Kidney (tissue), 14 donors: Measurements from ENCODE around the gene PTCHD4. TPM values are rescaled to one million over a fixed set of nuclear protein-coding genes. Genes with fewer than 3 reads are reported as not detected.
A peak's percentile ranks its signal among the peaks of the same experiment; 100 is the strongest.

Experiments used
- DNase-seq, 5 donors: peaks; one replicate each; pipeline ENCODE4 v3.0.0-alpha.2; 2013 to 2020
- FAIRE-seq: peaks from 2 replicates; lab custom pipeline; 2012; peaks lifted over from hg19 to GRCh38; lab: Jason Lieb, UNC
- H3K27ac ChIP-seq, 2 donors: one replicate each; pipeline ENCODE4 v1.7.0; 2013; ENCODE audit warnings: low read depth in 2 of 2, low read length in 2 of 2, inconsistent platforms in 1 of 2
- H3K27me3 ChIP-seq: one replicate; pipeline ENCODE4 v1.7.1; 2013; ENCODE audit warnings: low read length, inconsistent platforms; ENCODE audit not compliant: control insufficient read depth, insufficient read depth
- H3K36me3 ChIP-seq, 3 donors: one replicate each; pipeline versions ENCODE4 v1.7.0 to v1.7.1; 2013; ENCODE audit warnings: low read length in 3 of 3, control low read depth in 1 of 3, inconsistent platforms in 1 of 3; ENCODE audit not compliant: insufficient read depth in 3 of 3, control insufficient read depth in 2 of 3
- H3K4me1 ChIP-seq, 3 donors: one replicate each; pipeline versions ENCODE4 v1.7.0 to v1.7.1; 2013; ENCODE audit warnings: low read length in 3 of 3, inconsistent platforms in 1 of 3, low read depth in 1 of 3; ENCODE audit not compliant: control insufficient read depth in 2 of 3, insufficient read depth in 2 of 3
- H3K4me3 ChIP-seq, 3 donors: one replicate each; pipeline versions ENCODE4 v1.7.0 to v1.8.1; 2013; ENCODE audit warnings: low read length in 3 of 3, control low read depth in 1 of 3, inconsistent platforms in 1 of 3
- H3K9ac ChIP-seq, 3 donors: one replicate each; pipeline versions ENCODE4 v1.7.0 to v1.7.1; 2013; ENCODE audit warnings: low read length in 3 of 3, control low read depth in 1 of 3, inconsistent platforms in 1 of 3
- H3K9me3 ChIP-seq, 3 donors: one replicate each; pipeline versions ENCODE4 v1.7.0 to v1.7.1; 2013; ENCODE audit warnings: low read length in 3 of 3, control low read depth in 1 of 3, inconsistent platforms in 1 of 3; ENCODE audit not compliant: control insufficient read depth in 2 of 3, insufficient read depth in 1 of 3
- intact Hi-C: fragments of 100-400 bp; cut with DNase I; formaldehyde crosslinking; loops from one replicate; pipeline ENCODE4 v1.11.1; 2022
- polyA plus RNA-seq: library from polyadenylated mRNA; stranded (reverse); fragments of 350-450 nt; fragmentation: Illumina TruSeq; extraction: RNeasy Lipid Tissue Mini Kit (QIAGEN cat#74804); gene quantifications from one replicate; pipeline ENCODE4 v1.2.3, GENCODE V29; 2014; ENCODE audit warnings: low read depth, low replicate concordance; ENCODE audit not compliant: insufficient read depth
- total RNA-seq: library from RNA; stranded (reverse); fragmentation: NEBNext Ultra II Directional; extraction: Animal tissue kit (Norgen Biotek cat#: 25700); gene quantifications from one replicate; pipeline ENCODE4 v1.2.1, GENCODE V29; 2021
- TF ChIP-seq, protein P1 (sequence below): IDR thresholded peaks from 3 replicates; pipeline ENCODE4 v1.5.1; 2012; ENCODE audit warnings: mild to moderate bottlenecking, moderate library complexity, borderline replicate concordance; ENCODE audit not compliant: insufficient read depth; ENCODE audit errors: extremely low read depth
- donor health status: control.
- donor health status: control.
- donor health status: control.
- donor health status: control.
- donor health status: control.
- donor health status: DM: yes; HTN: yes; CAD: no.
- donor health status: Normal renal cell carcinoma (clear cell type).

Gene PTCHD4
- total and polyA plus RNA-seq, 2 donors from 2014 or later = 0.24 to 1.7 TPM

DNA sequence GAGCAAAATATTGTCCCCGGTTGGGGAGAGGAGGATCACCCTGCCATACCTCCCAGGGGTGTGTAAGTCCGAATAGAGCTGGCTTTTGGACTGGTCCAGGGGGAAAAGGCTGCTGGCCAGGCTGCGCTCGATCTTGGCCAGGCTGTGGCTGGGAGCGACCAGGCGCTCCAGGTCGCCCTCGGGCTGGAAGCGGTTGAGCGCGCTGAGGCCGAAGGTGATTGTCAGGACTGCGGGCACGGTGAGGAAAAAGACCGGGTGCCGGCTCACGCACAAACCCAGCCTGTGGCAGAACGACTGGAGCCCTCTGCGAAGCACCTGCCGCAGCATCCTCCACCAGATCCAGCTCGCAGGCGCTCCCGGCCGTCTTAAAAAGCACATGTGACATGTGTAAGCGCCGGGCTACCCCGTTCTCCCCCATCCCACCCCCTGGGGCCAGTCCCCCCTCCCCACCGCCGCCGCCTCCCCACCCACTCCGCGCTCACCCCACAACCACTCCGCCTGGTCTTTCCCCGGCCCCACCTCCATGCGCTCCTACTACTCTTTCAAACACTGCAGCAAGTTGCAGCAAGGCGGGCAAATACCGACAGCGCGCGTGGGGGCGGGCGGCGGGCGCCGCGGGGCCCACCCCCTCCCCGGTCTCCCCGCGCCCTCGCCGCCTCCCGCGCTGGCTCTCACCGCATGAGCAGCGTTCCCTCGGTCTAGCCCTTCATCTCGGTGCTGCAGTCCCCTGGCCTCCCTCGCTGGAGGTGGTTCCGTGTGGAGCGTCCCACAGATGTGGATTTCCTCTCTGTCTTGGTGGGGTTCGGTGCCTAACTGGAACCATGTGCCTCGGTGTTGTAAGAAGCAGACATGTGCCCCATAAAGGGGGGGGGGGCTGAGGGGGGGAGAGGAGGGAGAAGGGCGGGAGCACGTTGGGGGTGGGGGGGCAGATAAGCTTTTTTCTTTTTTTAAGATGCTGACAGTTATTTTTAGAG is 42.4 kb downstream of the PTCHD4 start:
- no peaks in the 10 kb centered on the region for H3K9me3 ChIP-seq
- peak overlapping the region in 1 of 3 donors; percentile 17 for H3K4me3 ChIP-seq
- no peak overlapping the region for H3K27ac ChIP-seq
- FAIRE-seq (no peak), DNase-seq (peak; percentile 31 to 68 (median 44))
- H3K36me3 ChIP-seq = no peaks in the 10 kb centered on the region
- H3K9ac ChIP-seq = no peak overlapping the region
- TF ChIP-seq, protein P1, sequence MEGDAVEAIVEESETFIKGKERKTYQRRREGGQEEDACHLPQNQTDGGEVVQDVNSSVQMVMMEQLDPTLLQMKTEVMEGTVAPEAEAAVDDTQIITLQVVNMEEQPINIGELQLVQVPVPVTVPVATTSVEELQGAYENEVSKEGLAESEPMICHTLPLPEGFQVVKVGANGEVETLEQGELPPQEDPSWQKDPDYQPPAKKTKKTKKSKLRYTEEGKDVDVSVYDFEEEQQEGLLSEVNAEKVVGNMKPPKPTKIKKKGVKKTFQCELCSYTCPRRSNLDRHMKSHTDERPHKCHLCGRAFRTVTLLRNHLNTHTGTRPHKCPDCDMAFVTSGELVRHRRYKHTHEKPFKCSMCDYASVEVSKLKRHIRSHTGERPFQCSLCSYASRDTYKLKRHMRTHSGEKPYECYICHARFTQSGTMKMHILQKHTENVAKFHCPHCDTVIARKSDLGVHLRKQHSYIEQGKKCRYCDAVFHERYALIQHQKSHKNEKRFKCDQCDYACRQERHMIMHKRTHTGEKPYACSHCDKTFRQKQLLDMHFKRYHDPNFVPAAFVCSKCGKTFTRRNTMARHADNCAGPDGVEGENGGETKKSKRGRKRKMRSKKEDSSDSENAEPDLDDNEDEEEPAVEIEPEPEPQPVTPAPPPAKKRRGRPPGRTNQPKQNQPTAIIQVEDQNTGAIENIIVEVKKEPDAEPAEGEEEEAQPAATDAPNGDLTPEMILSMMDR = no peak
- intact Hi-C loops = no loop called here
- no peaks in the 10 kb centered on the region for H3K27me3 ChIP-seq
- peaks cover 0 to 6% (median 0%) of the 10 kb centered on the region in 3 donors for H3K4me1 ChIP-seq

- Histone ChIP-seq H3K4me3 (no peak overlapping the region), H3K9ac (no peak overlapping the region), H3K36me3 (no peaks in the 10 kb centered on the region), H3K27me3 (no peaks in the 10 kb centered on the region), H3K27ac (no peak overlapping the region), H3K9me3 (no peaks in the 10 kb centered on the region), H3K4me1 (peaks cover 0 to 6% (median 0%) of the 10 kb centered on the region in 3 donors)
- TF ChIP-seq, protein P1 = no peak
- no peak for FAIRE-seq
- no peak for DNase-seq
- intact Hi-C loops = no loop called here
These were observed 43.1 kb downstream of the PTCHD4 start for GRCh38 chr6:48067886-48068277.

DNA sequence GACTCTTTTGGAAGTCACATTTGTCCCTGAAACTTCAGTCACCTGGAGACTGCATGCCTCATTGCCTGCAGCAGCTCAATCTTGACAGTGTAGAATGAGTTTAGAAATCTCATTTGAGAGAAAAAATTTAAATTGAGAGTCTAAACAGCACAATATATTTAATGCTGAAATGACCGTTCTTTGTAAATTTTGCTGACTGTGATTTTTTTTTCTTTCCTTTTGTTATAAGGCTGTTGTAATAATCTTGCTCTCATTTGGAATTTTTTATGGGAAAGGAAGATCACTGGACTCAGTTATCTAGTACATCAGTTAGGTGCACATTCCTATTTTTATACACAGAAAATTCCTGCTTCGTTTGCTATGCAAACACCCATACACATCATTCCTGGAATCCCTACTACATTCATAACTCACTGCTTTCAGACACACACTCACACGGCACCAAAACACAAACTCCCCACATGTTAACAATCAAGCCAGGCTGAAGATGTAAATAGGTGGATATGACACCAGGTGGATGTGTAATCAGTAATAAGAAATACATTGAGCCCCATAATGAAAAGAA is 43.8 kb downstream of the PTCHD4 start:
- Histone ChIP-seq H3K36me3 (no peaks in the 10 kb centered on the region), H3K27ac (no peak overlapping the region), H3K4me1 (peaks cover 0 to 6% (median 0%) of the 10 kb centered on the region in 3 donors), H3K4me3 (no peak overlapping the region), H3K27me3 (no peaks in the 10 kb centered on the region), H3K9me3 (no peaks in the 10 kb centered on the region), H3K9ac (no peak overlapping the region)
- TF ChIP-seq, protein P1 = no peak
- intact Hi-C loops = no loop called here
- peak in 1 of 5 donors; percentile 26 for DNase-seq
- no peak for FAIRE-seq
